ENCODE data around the gene MYH13.
"Not testable (repeated sequence)": the region's sequence is repeated elsewhere in the genome, so short reads cannot be mapped to it uniquely, and the experiment has no call there.

Gene MYH13

DNA sequence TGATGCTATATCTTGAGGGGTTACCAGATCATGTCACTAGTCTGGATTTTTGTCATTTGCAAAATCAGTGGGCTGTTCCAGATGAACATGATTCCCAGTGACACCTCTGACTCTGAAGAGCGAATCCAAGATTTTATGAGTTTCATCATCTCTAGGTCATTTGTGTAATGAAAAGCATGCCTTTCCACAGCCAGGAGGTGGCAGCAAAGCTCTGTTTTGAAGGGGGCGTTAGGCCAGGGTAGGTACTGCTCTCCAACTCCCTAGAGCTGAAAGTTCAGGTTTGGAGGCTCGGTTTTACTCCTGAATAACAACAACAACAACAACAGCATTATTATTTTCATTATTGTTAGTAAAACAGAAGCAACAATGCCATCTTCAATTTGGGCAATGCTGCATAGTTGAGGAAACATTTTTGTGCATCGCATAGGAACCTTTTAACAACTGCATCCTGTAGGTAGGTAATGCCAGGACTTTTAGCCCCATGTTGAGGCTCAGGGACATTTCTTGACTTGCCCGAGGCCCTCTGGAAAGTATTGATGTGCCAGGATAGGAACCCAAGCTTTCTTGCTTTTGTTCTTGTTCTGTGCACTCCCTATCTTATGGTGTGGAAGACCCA, 77.0 kb downstream of the MYH13 start:
- peak; percentile 54 for DNase-seq

- no peak for DNase-seq
These were observed 78.6 kb downstream of the MYH13 start for GRCh38 chr17:10294180-10294579.

DNA sequence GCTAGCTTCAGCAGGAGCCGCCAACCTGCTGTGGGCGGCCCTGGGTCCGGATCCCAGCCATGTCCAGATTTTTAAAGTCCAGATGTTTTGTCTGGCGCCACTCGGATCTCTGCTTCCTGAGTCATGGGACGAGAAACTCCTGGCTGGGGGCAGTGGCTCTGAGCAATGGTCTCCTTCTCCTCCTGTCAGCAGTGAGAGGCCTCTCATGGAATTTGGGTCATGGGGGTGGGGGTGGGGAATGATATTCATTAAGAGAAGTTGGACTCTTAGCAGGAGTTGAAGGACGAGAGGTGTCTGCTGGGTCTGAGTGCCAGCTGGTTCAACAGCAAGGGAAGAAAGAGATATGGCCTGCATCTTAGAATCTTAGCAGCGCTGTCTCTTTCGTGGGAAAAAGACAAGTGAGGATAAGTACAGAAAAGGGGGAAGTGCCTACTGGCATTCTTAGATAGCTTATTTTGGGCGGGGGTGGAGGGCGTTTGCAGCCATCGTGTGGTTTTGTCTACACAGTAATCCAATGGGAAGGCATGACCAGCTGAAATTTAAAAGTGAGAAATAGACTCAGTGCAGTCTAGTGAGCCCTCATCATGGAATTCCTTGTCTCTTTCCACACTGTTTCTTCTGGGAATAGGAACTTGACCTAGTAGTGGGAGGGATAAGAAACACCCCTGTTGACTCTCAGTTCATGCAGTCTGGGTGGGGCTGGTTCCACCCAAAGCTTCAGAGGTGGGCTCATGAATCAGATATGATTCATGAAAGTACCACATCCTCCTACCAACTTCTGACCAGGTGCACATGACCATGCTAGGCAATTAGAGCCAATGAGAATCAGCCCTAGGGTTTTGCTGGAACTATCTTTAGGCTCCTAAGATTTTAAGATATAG, 80.5 kb downstream of the MYH13 start:
- no peak for DNase-seq

DNA sequence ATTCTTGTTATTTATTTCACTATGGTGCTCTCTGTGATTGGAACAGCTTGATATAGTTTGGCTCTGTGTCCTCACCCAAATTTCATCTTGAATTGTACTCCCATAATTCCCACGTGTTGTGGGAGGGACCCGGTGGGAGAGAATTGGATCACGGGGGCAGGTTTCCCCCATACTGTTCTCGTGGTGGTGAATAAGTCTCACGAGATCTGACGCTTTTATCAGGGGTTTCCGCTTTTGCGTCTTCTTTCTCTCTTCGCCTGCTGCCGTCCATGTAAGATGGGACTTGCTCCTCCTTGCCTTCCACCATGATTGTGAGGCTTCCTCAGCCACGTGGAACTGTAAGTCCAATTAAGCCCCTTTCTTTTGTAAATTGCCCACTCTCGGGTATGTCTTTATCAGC, 81.2 kb downstream of the MYH13 start:
- DNase-seq = not testable (repeated sequence)

DNA sequence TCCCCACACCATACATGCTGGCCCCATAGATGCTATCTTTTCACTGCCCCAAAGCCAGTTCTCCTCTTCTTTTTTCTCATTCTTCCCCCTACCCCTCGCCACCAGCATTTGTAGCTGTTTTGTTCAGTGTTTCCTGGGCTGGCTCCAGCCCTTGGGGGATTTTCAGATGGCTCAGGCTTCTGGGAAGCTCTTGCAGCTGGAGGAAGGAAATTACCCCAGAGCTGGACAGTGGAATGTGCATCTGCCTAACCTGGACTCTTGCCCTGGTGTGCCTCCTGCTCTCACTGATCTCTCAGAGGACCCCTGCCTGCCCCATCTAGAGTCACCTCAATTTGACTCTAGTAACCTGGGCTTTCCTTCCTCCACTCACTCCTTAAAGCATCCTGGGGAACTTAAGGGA, 82.8 kb downstream of the MYH13 start:
- no peak for DNase-seq

GRCh38 chr17:10286324-10286723, 86.5 kb downstream of the MYH13 start:
- no peak for DNase-seq

DNA sequence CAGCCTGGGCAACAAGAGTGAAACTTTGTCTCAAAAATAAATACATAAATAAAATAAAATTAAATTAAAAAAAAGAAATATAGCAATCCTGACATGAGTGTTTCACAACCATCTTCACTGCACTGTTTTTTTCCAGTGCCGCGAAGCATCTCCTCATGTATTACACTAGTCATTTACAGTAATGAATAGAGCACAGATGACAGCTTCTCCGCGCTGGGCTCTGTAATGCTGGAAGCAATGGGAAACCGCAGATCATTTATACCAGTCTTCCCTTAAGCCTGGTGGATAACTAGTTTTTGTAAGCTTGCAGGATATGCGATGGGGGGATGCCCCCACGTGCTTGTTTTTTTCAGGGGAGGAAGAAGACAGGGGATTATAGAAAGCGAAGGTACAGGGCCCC, 86.9 kb downstream of the MYH13 start:
- no peak for DNase-seq

DNA sequence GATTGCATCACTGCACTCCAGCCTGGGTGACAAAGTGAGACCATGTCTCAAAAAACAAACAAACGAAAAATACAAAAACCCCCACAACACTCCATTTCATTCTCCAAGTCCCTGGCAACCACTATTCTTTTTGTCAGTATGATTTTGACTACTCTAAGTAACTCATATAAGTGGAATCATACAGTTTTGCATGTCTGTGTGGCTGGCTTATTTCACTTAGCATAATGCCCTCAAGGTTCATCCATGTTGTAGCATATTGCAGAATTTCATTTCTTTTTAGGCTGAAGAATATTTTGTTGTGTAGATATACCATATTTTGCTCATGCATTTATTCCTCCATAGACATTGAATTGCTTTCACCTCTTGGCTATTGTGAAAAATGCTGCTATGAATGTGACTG, 92.7 kb downstream of the MYH13 start:
- no peak for DNase-seq

DNA sequence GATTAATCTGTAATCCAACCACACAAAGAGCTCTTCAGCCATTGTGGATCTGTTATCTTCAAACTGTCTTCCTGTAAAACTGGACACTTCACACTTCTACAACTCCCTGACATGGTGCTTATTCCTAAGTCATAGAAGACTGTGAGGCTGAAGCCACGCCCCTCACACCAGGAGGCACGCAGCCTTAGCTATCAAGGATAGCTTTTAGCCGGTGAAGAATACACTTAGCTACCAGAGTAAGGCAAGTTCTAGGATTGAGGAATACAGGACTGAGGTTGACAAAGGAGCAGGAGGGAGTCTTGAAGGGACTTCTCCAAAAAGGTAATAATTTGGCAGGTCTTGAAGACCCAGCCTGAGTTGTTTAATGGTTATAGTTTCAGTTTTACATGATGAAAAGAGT, 94.6 kb downstream of the MYH13 start:
- no peak for DNase-seq

DNA sequence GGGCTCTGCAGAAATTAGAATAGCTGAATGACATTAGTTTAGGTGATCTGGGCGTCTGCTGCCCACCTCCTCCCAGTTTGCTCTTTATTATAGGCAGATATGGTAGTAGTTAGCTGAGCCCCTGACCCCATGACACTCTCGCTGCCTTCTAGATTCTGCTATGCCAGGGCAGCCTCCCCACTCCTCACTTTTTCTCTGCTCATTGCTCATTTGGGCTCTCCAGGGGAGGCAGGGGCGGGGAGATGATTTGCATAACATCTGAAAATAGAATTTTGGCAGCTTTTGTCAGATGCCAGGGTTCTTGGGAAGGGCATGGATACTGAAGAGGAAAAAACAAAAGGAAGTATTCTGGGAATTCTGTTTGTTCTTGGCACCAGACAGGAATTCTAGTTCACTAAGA, 96.4 kb downstream of the MYH13 start:
- no peak for DNase-seq

DNA sequence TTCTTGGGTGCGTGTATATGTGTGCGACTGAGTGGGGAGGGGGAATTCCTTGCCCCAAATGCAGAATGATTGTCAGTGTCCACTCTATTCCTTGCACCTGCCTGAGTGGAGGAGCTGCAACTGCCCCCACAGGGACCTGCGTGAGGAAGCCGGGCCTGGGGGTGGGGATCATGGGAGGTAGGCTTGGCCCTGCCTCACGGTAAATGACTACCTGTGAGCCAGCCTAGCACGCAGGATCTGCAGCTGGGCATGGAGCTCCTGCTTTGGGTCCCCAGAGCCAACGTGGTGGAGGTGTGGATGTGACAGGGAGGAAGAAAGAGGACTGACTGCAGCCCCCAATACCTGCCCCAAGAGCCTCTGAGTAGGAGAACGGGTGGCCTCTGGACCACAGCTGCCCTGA, 97.4 kb downstream of the MYH13 start:
- DNase-seq = no peak

DNA sequence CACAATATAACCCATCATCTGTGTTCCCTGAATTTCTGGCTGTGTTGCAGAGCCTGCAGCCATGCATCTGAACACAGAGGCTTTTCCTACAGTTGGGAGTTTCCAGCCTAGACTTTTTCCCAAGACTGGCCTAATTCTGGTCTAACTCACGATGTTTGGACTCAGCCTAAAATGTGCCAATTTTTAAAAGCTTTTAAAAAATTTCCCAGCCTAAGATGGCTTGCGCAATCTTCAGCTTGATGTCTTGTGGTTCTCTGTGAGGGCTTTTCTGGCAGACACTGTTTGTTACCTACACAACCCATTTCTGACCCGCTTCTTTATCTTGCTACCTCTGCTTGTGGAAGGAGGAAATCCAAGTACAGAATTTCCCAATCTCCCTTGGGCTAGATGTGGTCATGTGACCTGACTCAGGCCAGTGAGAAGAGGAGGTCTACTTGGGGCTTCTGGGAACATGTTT, 101.7 kb downstream of the MYH13 start:
- DNase-seq = no peak

GRCh38 chr17:10270258-10270657, 102.5 kb downstream of the MYH13 start:
- no peak for DNase-seq

- no peak for DNase-seq
These were observed 104.8 kb downstream of the MYH13 start for GRCh38 chr17:10268005-10268404.

DNA sequence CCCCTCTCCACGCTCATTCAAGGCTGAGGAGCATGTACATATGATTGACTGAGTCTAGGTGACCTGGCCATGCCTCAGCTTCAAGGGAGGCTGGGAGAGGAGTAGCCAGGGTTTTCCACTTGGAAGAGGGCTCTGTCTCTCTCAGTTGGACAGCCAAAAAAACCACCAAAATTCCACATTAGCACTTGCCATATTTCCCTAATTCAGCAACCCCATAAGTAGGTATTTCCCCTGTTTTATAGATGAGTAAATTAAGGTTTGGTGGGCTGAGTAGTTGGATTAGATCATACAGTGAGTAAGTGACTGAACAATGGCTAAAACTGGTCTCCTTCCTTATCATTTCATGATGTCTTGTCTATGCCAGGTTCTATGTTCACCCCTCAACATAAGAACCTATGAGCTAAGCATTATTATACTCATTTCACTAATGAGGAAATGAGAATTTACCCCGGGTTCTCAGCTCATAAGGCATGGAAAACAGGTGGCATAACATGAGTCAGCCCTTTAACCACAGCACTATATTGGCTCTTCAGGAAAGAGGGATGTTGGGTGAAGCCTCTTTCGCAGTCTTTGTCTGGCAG, 106.4 kb downstream of the MYH13 start:
- no peak for DNase-seq

GRCh38 chr17:10265100-10265810, 107.6 kb downstream of the MYH13 start:
- DNase-seq = no peak

- DNase-seq = no peak
These were observed 108.8 kb downstream of the MYH13 start for GRCh38 chr17:10264051-10264450.

DNA sequence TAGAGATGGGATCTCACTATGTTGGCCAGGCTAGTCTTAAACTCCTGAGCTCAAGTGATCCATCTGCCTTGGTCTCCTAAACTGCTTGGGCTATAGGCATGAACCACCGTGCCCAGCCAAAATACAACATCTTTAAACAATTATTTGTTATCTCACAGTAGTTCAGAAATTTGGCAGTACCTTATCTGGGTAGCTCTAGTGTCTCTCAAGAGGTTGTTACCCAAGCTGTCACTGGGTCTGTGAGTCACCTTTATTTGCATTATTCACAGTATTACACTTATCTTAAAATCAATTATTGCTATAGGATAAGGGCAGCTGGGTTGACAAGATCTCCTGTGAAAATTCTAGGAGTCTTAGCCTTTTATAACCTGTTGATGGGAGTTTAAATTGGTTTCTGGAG, 110.4 kb downstream of the MYH13 start:
- DNase-seq = no peak

- no peak for DNase-seq
These were observed 111.7 kb downstream of the MYH13 start for GRCh38 chr17:10261098-10261497.

DNA sequence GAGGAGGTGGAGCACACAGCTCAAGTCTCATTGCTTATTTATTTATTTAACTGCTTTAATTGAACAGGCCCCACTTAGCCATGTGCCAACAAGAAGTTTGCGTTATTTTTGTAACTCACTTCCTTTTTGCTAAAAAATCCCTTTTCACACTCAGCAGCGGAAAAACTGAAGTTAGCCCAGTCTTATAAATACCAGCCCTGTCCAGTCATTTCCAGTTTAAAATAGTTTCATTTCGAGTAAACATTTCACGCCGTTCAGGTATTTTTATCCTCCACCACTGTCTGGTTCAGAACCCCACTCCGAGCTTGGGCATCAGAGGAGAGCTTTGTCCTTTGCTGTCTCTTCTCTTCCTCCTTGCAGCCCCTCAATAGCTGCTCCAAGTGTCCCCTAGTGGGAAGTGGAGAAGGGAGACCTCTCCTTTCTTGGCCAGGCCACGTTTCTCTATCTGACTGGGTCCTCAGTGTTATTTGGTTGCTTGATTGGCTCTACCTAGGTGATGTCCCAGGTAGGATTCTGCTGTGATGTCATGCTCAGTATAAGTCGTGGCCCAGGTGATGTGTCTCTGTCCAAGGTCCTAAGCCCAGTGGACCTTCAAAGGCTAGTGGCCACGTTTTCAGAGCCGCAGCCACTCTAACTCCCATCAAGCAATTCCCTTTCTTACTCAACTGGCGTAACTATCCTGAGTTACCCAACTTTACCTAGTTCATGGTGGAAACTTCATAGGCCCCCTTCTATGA, 121.4 kb downstream of the MYH13 start:
- DNase-seq = no peak

Measured in activated CD4-positive, alpha-beta T cell treated with anti-CD3 and anti-CD28 coated beads for 48 hours (primary cell).